Fibroblast of lung (primary cell): ENCODE measurements around the gene IL6. TPM values are rescaled to one million over a fixed set of nuclear protein-coding genes. Genes with fewer than 3 reads are reported as not detected.
"Not testable (repeated sequence)": the region's sequence is repeated elsewhere in the genome, so short reads cannot be mapped to it uniquely, and the experiment has no call there.

ENCODE experiments used
- DNase-seq, 2 donors: peaks; one replicate each; pipeline versions ENCODE4 v3.0.0 to v3.0.0-alpha.2; 2010; ENCODE audit warnings: low read depth in 2 of 2
- H2AFZ ChIP-seq: 2 replicates; pipeline ENCODE4 v1.5.1; 2012; ENCODE audit warnings: low read length, control low read depth, inconsistent platforms
- H3K27ac ChIP-seq: 2 replicates; pipeline ENCODE4 v1.5.1; 2011; ENCODE audit warnings: low read length, control low read depth; ENCODE audit not compliant: insufficient read depth
- H3K27me3 ChIP-seq: 2 replicates; pipeline ENCODE4 v1.5.1; 2011; ENCODE audit warnings: mild to moderate bottlenecking, low read length; ENCODE audit not compliant: control insufficient read depth, insufficient read depth
- H3K36me3 ChIP-seq: 2 replicates; pipeline ENCODE4 v1.5.1; 2011; ENCODE audit warnings: low read length; ENCODE audit not compliant: control insufficient read depth, insufficient read depth
- H3K4me1 ChIP-seq: 2 replicates; pipeline ENCODE4 v1.5.1; 2011; ENCODE audit warnings: low read length; ENCODE audit not compliant: control insufficient read depth, insufficient read depth; ENCODE audit errors: extremely low read depth
- H3K4me2 ChIP-seq: 2 replicates; pipeline ENCODE4 v1.5.1; 2011; ENCODE audit warnings: low read length, control low read depth; ENCODE audit not compliant: insufficient read depth; ENCODE audit errors: extremely low read depth
- H3K4me3 ChIP-seq, 4 experiments: fragments of 200-600 bp in 1 of 4; sonication (generic) in 1 of 4; replicated peaks in 1 of 4; 2 replicates each; pipeline ENCODE4 v1.5.1; 2011 to 2016; ENCODE audit warnings: low read length in 4 of 4, low read depth in 3 of 4, mild to moderate bottlenecking in 3 of 4, control low read depth in 2 of 4, inconsistent platforms in 1 of 4, mixed read lengths in 1 of 4; ENCODE audit not compliant: insufficient read depth in 1 of 4; ENCODE audit errors: control extremely low read depth in 1 of 4
- H3K79me2 ChIP-seq: 2 replicates; pipeline ENCODE4 v1.5.1; 2012; ENCODE audit warnings: mild to moderate bottlenecking, low read length, inconsistent platforms; ENCODE audit not compliant: control insufficient read depth, insufficient read depth
- H3K9ac ChIP-seq: 2 replicates; pipeline ENCODE4 v1.5.1; 2011; ENCODE audit warnings: mild to moderate bottlenecking, low read length, control low read depth; ENCODE audit not compliant: insufficient read depth
- H3K9me3 ChIP-seq: 2 replicates; pipeline ENCODE4 v1.5.1; 2012; ENCODE audit warnings: low read depth, low read length; ENCODE audit not compliant: control insufficient read depth, insufficient read depth
- H4K20me1 ChIP-seq: 2 replicates; pipeline ENCODE4 v1.5.1; 2011; ENCODE audit warnings: low read length; ENCODE audit not compliant: control insufficient read depth, insufficient read depth; ENCODE audit errors: extremely low read depth
- CTCF ChIP-seq, 2 donors: IDR thresholded peaks in 1 of 2; conservative IDR thresholded peaks in 1 of 2; 1 replicate in 1 of 2; 2 replicates in 1 of 2; pipeline ENCODE4 v1.5.1; 2011 to 2012; ENCODE audit warnings: low read length in 2 of 2, control low read depth in 1 of 2, inconsistent platforms in 1 of 2, low read depth in 1 of 2, mild to moderate bottlenecking in 1 of 2
- EZH2 ChIP-seq: IDR thresholded peaks from 2 replicates; pipeline ENCODE4 v1.5.1; 2012; ENCODE audit warnings: low read length, control low read depth, mild to moderate bottlenecking; ENCODE audit errors: missing control alignments
- polyA plus RNA-seq, 2 donors: library from polyadenylated mRNA; depleted of rRNA in 1 of 2; stranded (reverse) in 1 of 2; unstranded in 1 of 2; fragments of >200 nt; gene quantifications; 2 replicates each; pipeline ENCODE4 v1.2.1, GENCODE V29; 2011 to 2012; ENCODE audit warnings: missing spikeins in 1 of 2
- total RNA-seq: library from RNA; depleted of rRNA; stranded (reverse); fragments of >200 nt; gene quantifications from 2 replicates; pipeline ENCODE4 v1.2.1, GENCODE V29; 2014

Gene IL6
- total and polyA plus RNA-seq, 2 donors (not counting 1 experiment from before 2014, with no cell fraction given), result 20.2 to 33.7 TPM

DNA sequence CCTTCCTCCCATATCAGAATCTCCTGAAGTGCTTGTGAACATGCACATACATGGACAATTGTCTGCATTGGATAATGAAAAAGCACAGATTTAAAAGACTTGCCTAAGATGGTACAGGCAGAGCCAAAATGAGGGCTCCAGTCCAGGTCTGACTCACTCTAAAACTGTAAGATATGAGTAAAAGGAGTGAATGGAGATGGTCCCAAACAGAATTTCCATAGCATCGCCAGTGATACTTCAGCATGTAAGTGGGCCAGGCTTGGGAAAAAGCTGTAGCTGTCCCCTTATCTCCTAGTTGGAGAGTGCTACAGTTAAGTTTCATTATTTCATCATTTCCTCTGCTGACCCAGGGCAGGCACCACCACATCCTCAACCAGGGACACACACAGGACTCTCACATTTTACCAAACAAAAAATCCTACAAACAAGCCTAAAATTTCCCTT, 26.4 kb upstream of the IL6 start:
- no peak overlapping the region for H3K9ac ChIP-seq
- no peak overlapping the region for H3K4me3 ChIP-seq
- H4K20me1 ChIP-seq, result no peaks in the 10 kb centered on the region
- no peaks in the 10 kb centered on the region for H3K27me3 ChIP-seq
- no peak for TF ChIP-seq CTCF (conservative IDR thresholded peaks at IDR 0.05 in 1 of 2, IDR thresholded peaks at IDR 0.05 in 1 of 2; ENCODE audit: low read depth in 1 of 2, low read length in 2 of 2)
- no peak for TF ChIP-seq EZH2
- no peaks in the 10 kb centered on the region for H3K4me1 ChIP-seq
- H3K36me3 ChIP-seq, result no peaks in the 10 kb centered on the region
- no peak overlapping the region for H2AFZ ChIP-seq
- no peak overlapping the region for H3K27ac ChIP-seq
- DNase-seq, result peak; percentile 76
- no peaks in the 10 kb centered on the region for H3K79me2 ChIP-seq
- no peak overlapping the region for H3K4me2 ChIP-seq
- H3K9me3 ChIP-seq, result no peaks in the 10 kb centered on the region

DNA sequence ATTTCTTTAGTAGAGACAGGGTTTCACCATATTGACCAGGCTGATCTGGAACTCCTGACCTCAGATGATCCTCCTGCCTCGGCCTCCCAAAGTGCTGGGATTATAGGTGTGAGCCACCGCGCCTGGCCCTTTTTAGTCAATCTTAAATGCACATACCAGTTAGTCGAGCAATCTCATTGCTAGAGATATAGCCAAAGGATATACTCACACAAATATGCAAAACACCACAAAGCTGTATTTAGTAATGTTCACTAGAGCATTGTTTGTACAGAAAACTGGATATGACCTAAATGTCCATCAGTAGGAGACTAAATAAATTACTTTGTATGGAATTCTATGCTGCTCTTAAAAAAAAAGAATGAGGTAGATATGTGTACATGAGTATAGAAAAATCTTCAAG, 24.5 kb upstream of the IL6 start:
- H3K4me3 ChIP-seq, result no peak overlapping the region
- H3K9ac ChIP-seq, result no peak overlapping the region
- TF ChIP-seq CTCF (conservative IDR thresholded peaks at IDR 0.05 in 1 of 2, IDR thresholded peaks at IDR 0.05 in 1 of 2; ENCODE audit: low read depth in 1 of 2, low read length in 2 of 2) (no peak), EZH2 (no peak)
- H4K20me1 ChIP-seq, result no peaks in the 10 kb centered on the region
- no peaks in the 10 kb centered on the region for H3K79me2 ChIP-seq
- H3K4me2 ChIP-seq, result no peak overlapping the region
- no peak overlapping the region for H2AFZ ChIP-seq
- no peaks in the 10 kb centered on the region for H3K36me3 ChIP-seq
- peak; percentile 37 to 44 for DNase-seq
- no peaks in the 10 kb centered on the region for H3K27me3 ChIP-seq
- no peak overlapping the region for H3K27ac ChIP-seq
- H3K9me3 ChIP-seq, result no peaks in the 10 kb centered on the region
- H3K4me1 ChIP-seq, result no peaks in the 10 kb centered on the region

- not testable (repeated sequence) for H3K9me3 ChIP-seq, DNase-seq, H3K36me3 ChIP-seq, H4K20me1 ChIP-seq, H2AFZ ChIP-seq, H3K4me1 ChIP-seq, H3K27ac ChIP-seq, H3K79me2 ChIP-seq, H3K9ac ChIP-seq, H3K27me3 ChIP-seq, H3K4me2 ChIP-seq, H3K4me3 ChIP-seq
Observed at GRCh38 chr7:22703107-22703855, 23.7 kb upstream of the IL6 start.

DNA sequence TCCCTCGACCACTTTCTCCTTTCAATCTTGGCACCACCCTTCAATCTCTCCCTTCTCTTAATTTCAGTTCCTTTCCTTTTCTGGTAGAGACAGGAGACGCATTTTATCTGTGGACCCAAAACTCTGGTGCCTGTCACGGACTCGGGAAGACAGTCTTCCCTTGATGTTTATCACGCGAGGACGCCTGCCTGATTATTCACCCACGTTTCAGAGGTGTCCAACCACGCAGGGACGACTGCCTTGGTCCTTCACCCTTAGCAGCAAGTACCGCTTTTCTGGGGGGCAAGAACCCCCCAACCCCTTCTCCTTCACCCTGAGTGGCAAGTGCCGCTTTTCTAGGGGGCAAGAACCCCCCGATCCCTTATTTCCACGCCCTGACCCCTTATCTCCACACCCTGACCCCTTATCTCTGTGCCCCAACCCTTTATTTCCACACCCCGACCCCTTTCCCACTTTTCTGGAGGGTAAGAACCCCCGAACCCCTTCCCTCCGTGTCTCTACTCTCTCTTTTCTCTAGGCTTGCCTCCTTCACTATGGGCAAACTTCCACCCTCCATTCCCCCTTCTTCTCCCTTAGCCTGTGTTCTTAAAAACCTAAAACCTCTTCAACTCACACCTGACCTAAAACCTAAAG, 22.9 kb upstream of the IL6 start:
- H3K4me3 ChIP-seq, H2AFZ ChIP-seq, H3K4me2 ChIP-seq, DNase-seq, H3K27ac ChIP-seq, H4K20me1 ChIP-seq, H3K27me3 ChIP-seq, H3K36me3 ChIP-seq, H3K4me1 ChIP-seq, H3K9me3 ChIP-seq, H3K9ac ChIP-seq, H3K79me2 ChIP-seq: not testable (repeated sequence)

DNA sequence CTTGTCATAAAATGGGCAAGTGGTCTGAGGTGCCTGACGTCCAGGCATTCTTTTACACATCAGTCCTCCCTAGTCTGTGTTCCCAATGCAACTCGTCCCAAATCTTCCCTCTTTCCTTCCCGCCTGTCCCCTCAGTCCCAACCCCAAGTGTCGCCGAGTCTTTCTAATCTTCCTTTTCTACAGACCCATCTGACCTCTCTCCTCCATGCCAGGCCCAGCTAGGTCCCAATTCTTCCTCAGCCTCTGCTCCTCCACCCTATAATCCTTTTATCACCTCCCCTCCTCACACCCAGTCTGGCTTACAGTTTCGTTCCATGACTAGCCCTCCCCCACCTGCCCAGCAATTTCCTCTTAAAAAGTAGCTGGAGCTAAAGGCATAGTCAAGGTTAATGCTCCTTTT, 22.3 kb upstream of the IL6 start:
- not testable (repeated sequence) for H3K4me2 ChIP-seq, H3K79me2 ChIP-seq, DNase-seq, H3K9ac ChIP-seq, H3K4me1 ChIP-seq, H2AFZ ChIP-seq, H3K9me3 ChIP-seq, H4K20me1 ChIP-seq, H3K27me3 ChIP-seq, H3K4me3 ChIP-seq, H3K27ac ChIP-seq, H3K36me3 ChIP-seq
